K562 (cell line): Measurements from ENCODE around the gene MYO15B. TPM values are rescaled to one million over a fixed set of nuclear protein-coding genes. Genes with fewer than 3 reads are reported as not detected.

Source experiments
- C11orf30 ChIP-seq: fragments of 450-650 bp; IDR thresholded peaks from 2 replicates; pipeline ENCODE4 v1.6.1; 2016; ENCODE audit warnings: low read depth, mild to moderate bottlenecking
- E4F1 ChIP-seq: fragments of 250-450 bp; sonication (Bioruptor Pico); IDR thresholded peaks from 2 replicates; pipeline ENCODE4 v1.5.0; 2021; ENCODE audit warnings: mild to moderate bottlenecking, borderline replicate concordance
- FOSL1 ChIP-seq: fragments of 200-800 bp; sonication (Bioruptor generic); conservative IDR thresholded peaks from 2 replicates; pipeline ENCODE4 v1.6.1; 2016; ENCODE audit warnings: missing genetic modification characterization, missing compliant biosample characterization
- FUS ChIP-seq: fragments of 200-400 bp; formaldehyde crosslinking; optimal IDR thresholded peaks from 2 replicates; pipeline ENCODE3; 2017; ENCODE audit warnings: low read depth, low read length
- KDM2B ChIP-seq: fragments of 250-450 bp; sonication (Bioruptor Pico); IDR thresholded peaks from 2 replicates; pipeline ENCODE4 v1.8.0; 2021; ENCODE audit warnings: mild to moderate bottlenecking, moderate library complexity
- RBM17 ChIP-seq: fragments of 200-400 bp; formaldehyde crosslinking; IDR thresholded peaks from 2 replicates; pipeline ENCODE4 v1.6.1; 2017; ENCODE audit warnings: low read depth, mild to moderate bottlenecking, low read length, borderline replicate concordance
- REST ChIP-seq, 2 experiments: fragments of 450-650 bp; formaldehyde crosslinking in 1 of 2; IDR thresholded peaks; 2 replicates each; pipeline versions ENCODE4 v1.4.0 to v1.6.1; 2014 to 2020; ENCODE audit warnings: mild to moderate bottlenecking in 2 of 2, borderline replicate concordance in 1 of 2, low read depth in 1 of 2
- SAFB2 ChIP-seq: fragments of 200-400 bp; formaldehyde crosslinking; IDR thresholded peaks from 2 replicates; pipeline ENCODE4 v1.6.1; 2018; ENCODE audit warnings: borderline replicate concordance, low read length, low read depth, moderate library complexity; ENCODE audit not compliant: severe bottlenecking
- ZBTB9 ChIP-seq: fragments of 450-650 bp; formaldehyde crosslinking; IDR thresholded peaks from 2 replicates; pipeline ENCODE4 v1.4.0; 2020; ENCODE audit warnings: mild to moderate bottlenecking, moderate library complexity
- ZNF121 ChIP-seq: sonication (generic); formaldehyde crosslinking; conservative IDR thresholded peaks from 2 replicates; pipeline ENCODE4 v1.8.0; 2022; ENCODE audit warnings: missing genetic modification reagents
- ZNF639 ChIP-seq, 2 experiments: fragments of 200-800 bp in 1 of 2; sonication (Bioruptor generic) in 1 of 2; sonication (generic) in 1 of 2; formaldehyde crosslinking in 1 of 2; IDR thresholded peaks in 1 of 2; conservative IDR thresholded peaks in 1 of 2; 2 replicates each; pipeline versions ENCODE4 v1.5.0 to v1.6.1; 2016 to 2020; ENCODE audit warnings: missing compliant biosample characterization in 1 of 2, missing genetic modification characterization in 1 of 2, missing genetic modification reagents in 1 of 2
- polyA plus RNA-seq, 8 experiments: library from polyadenylated mRNA; depleted of rRNA in 4 of 8; stranded (reverse) in 5 of 8; unstranded in 3 of 8; fragments of >200 nt; fragmentation: Nextera tagmentation in 2 of 8; fragmentation: Illumina TruSeq in 1 of 8; extraction: Ambion mirVana in 2 of 8; extraction: Trizol in 1 of 8; gene quantifications; 2 replicates each; pipeline versions ENCODE4 v1.2.1 to v1.2.3, GENCODE V29; 2011 to 2014; ENCODE audit warnings: inconsistent platforms in 1 of 8, missing spikeins in 1 of 8
- total RNA-seq, 7 experiments: library from RNA; depleted of rRNA in 6 of 7; stranded (reverse); fragments of >200 nt in 6 of 7; fragmentation: Illumina TruSeq in 2 of 7; extraction: Trizol in 2 of 7; gene quantifications; 2 replicates each; pipeline versions ENCODE4 v1.2.1 to v1.2.3, GENCODE V29; 2011 to 2021; ENCODE audit warnings: low replicate concordance in 1 of 7

The MYO15B gene
- total and polyA plus RNA-seq, 9 of the 15 experiments (the other 6 are each of a cell fraction or from before 2014, with no cell fraction given), result 0.05 to 3.1 (median 0.83) TPM; not detected in 2

GRCh38 chr17:75666959-75667790 lies 79.6 kb downstream of the MYO15B start, which contains the start of the genes RECQL5 and SAP30BP (continued):
- TF ChIP-seq REST (IDR thresholded peaks at IDR 0.05; ENCODE audit: borderline replicate concordance) (no peak), REST (CRISPR knock-in tag; IDR thresholded peaks at IDR 0.05; ENCODE audit: low read depth) (0 out of 2 replicates have a peak, but pooled peaks have one; percentile 55), SAFB2 (no peak), ZNF639 (CRISPR knock-in tag; conservative IDR thresholded peaks at IDR 0.05 in 1 of 2, IDR thresholded peaks at IDR 0.05 in 1 of 2) (no peak), ZBTB9 (CRISPR knock-in tag) (no peak), FUS (no peak), KDM2B (CRISPR knock-in tag) (no peak), E4F1 (no peak), RBM17 (no peak), C11orf30 (peak; percentile 100), FOSL1 (peak; percentile 66), ZNF121 (CRISPR knock-in tag) (no peak)
